H9 (cell line): Measurements from ENCODE around the gene ABCA7. TPM values are rescaled to one million over a fixed set of nuclear protein-coding genes. Genes with fewer than 3 reads are reported as not detected.

ENCODE experiments used
- DNase-seq: peaks from one replicate; pipeline ENCODE4 v3.0.0-alpha.2; 2017
- H2AFZ ChIP-seq: one replicate; pipeline ENCODE4 v1.6.1; 2013; ENCODE audit warnings: mild to moderate bottlenecking, low read length, control low read depth, moderate library complexity
- H2AK5ac ChIP-seq: 2 replicates; pipeline ENCODE4 v1.6.1; 2013; ENCODE audit warnings: low read length, control low read depth, mixed read lengths; ENCODE audit not compliant: insufficient read length
- H2BK120ac ChIP-seq: one replicate; pipeline ENCODE4 v1.6.1; 2013; ENCODE audit warnings: low read depth, mild to moderate bottlenecking, low read length, control low read depth, inconsistent platforms; ENCODE audit not compliant: poor library complexity, severe bottlenecking
- H2BK12ac ChIP-seq: 2 replicates; pipeline ENCODE4 v1.6.1; 2013; ENCODE audit warnings: low read length, control low read depth, mixed read lengths, low read depth; ENCODE audit not compliant: insufficient read length
- H2BK15ac ChIP-seq: 2 replicates; pipeline ENCODE4 v1.6.1; 2013; ENCODE audit warnings: low read depth, low read length, control low read depth
- H2BK20ac ChIP-seq: one replicate; pipeline ENCODE4 v1.6.1; 2013; ENCODE audit warnings: low read depth, mild to moderate bottlenecking, low read length, control low read depth, inconsistent platforms; ENCODE audit not compliant: poor library complexity, severe bottlenecking
- H2BK5ac ChIP-seq: 2 replicates; pipeline ENCODE4 v1.6.1; 2013; ENCODE audit warnings: low read length, control low read depth, mixed read lengths; ENCODE audit not compliant: insufficient read length
- H3K14ac ChIP-seq: 2 replicates; pipeline ENCODE4 v1.6.1; 2013; ENCODE audit warnings: low read length, control low read depth; ENCODE audit not compliant: insufficient read depth
- H3K18ac ChIP-seq: 2 replicates; pipeline ENCODE4 v1.6.1; 2013; ENCODE audit warnings: low read depth, mild to moderate bottlenecking, mixed read lengths, low read length, control low read depth; ENCODE audit not compliant: insufficient read length
- H3K23ac ChIP-seq: 2 replicates; pipeline ENCODE4 v1.6.1; 2013; ENCODE audit warnings: low read length, control low read depth, mixed read lengths, low read depth; ENCODE audit not compliant: insufficient read length
- H3K23me2 ChIP-seq: 2 replicates; pipeline ENCODE4 v1.6.1; 2013; ENCODE audit warnings: low read depth, mild to moderate bottlenecking, mixed read lengths, low read length, control low read depth; ENCODE audit not compliant: insufficient read length, poor library complexity, severe bottlenecking
- H3K27ac ChIP-seq: 2 replicates; pipeline ENCODE4 v1.5.1; 2013; ENCODE audit warnings: low read length, control low read depth, mixed read lengths, low read depth; ENCODE audit not compliant: insufficient read length
- H3K27me3 ChIP-seq: 2 replicates; pipeline ENCODE4 v1.6.1; 2013; ENCODE audit warnings: low read length, control low read depth, inconsistent platforms; ENCODE audit not compliant: insufficient read depth
- H3K4ac ChIP-seq: 2 replicates; pipeline ENCODE4 v1.6.1; 2013; ENCODE audit warnings: low read depth, mild to moderate bottlenecking, control low read depth, inconsistent platforms, low read length, moderate library complexity
- H3K4me1 ChIP-seq: 2 replicates; pipeline ENCODE4 v1.6.1; 2013; ENCODE audit warnings: low read length, control low read depth, inconsistent platforms; ENCODE audit not compliant: insufficient read depth
- H3K4me2 ChIP-seq: 2 replicates; pipeline ENCODE4 v1.6.1; 2013; ENCODE audit warnings: low read length, control low read depth, mixed read lengths; ENCODE audit not compliant: insufficient read length, insufficient read depth
- H3K56ac ChIP-seq: 2 replicates; pipeline ENCODE4 v1.6.1; 2013; ENCODE audit warnings: low read depth, mild to moderate bottlenecking, mixed read lengths, low read length, control low read depth; ENCODE audit not compliant: insufficient read length
- H3K79me1 ChIP-seq: 2 replicates; pipeline ENCODE4 v1.6.1; 2013; ENCODE audit warnings: low read depth, mild to moderate bottlenecking, moderate library complexity, low read length, control low read depth, inconsistent platforms; ENCODE audit not compliant: insufficient read depth, poor library complexity, severe bottlenecking
- H3K79me2 ChIP-seq: 2 replicates; pipeline ENCODE4 v1.6.1; 2013; ENCODE audit warnings: low read length, control low read depth, inconsistent platforms; ENCODE audit not compliant: insufficient read depth
- H3K9ac ChIP-seq: 2 replicates; pipeline ENCODE4 v1.6.1; 2013; ENCODE audit warnings: low read length, control low read depth, mixed read lengths; ENCODE audit not compliant: insufficient read length; ENCODE audit errors: extremely low read depth
- H3K9me3 ChIP-seq: one replicate; pipeline ENCODE4 v1.6.1; 2013; ENCODE audit warnings: low read depth, low read length, inconsistent platforms; ENCODE audit not compliant: control insufficient read depth
- H3T11ph ChIP-seq: one replicate; pipeline ENCODE4 v1.6.1; 2013; ENCODE audit warnings: mild to moderate bottlenecking, low read length, control low read depth, inconsistent platforms
- H4K20me1 ChIP-seq: one replicate; pipeline ENCODE4 v1.6.1; 2013; ENCODE audit not compliant: control insufficient read depth, insufficient read length, insufficient read depth
- H4K5ac ChIP-seq: 2 replicates; pipeline ENCODE4 v1.6.1; 2013; ENCODE audit warnings: low read depth, mild to moderate bottlenecking, mixed read lengths, low read length, control low read depth; ENCODE audit not compliant: insufficient read length
- H4K8ac ChIP-seq: replicated peaks from 2 replicates; pipeline ENCODE4 v1.6.1; 2013; ENCODE audit warnings: low read length, control low read depth, mixed read lengths, low read depth; ENCODE audit not compliant: insufficient read length
- H4K91ac ChIP-seq: 2 replicates; pipeline ENCODE4 v1.6.1; 2013; ENCODE audit warnings: low read depth, mild to moderate bottlenecking, moderate library complexity, mixed read lengths, low read length, control low read depth; ENCODE audit not compliant: insufficient read length
- H3K27ac Mint-ChIP-seq, 3 experiments: 2 replicates in 2 of 3; 3 replicates in 1 of 3; pipeline ENCODE4 v1.8.0; 2020 to 2021; ENCODE audit warnings: mixed read lengths in 3 of 3, mild to moderate bottlenecking in 1 of 3, moderate library complexity in 1 of 3
- H3K27me3 Mint-ChIP-seq: 2 replicates; pipeline ENCODE4 v1.8.0; 2021; ENCODE audit warnings: low read depth, mild to moderate bottlenecking, moderate library complexity, mixed read lengths
- H3K36me3 Mint-ChIP-seq, 3 experiments: 2 replicates in 2 of 3; 3 replicates in 1 of 3; pipeline ENCODE4 v1.8.0; 2020 to 2021; ENCODE audit warnings: low read depth in 3 of 3, mixed read lengths in 3 of 3; ENCODE audit not compliant: insufficient read depth in 1 of 3
- H3K4me1 Mint-ChIP-seq, 2 experiments: 2 replicates each; pipeline ENCODE4 v1.8.0; 2020; ENCODE audit warnings: mixed read lengths in 2 of 2
- H3K4me3 Mint-ChIP-seq, 2 experiments: 2 replicates in 1 of 2; 3 replicates in 1 of 2; pipeline ENCODE4 v1.8.0; 2020 to 2021; ENCODE audit warnings: mild to moderate bottlenecking in 2 of 2, mixed read lengths in 2 of 2, moderate library complexity in 1 of 2
- H3K9me3 Mint-ChIP-seq, 2 experiments: 2 replicates in 1 of 2; 3 replicates in 1 of 2; pipeline ENCODE4 v1.8.0; 2020; ENCODE audit warnings: mild to moderate bottlenecking in 2 of 2, mixed read lengths in 2 of 2, moderate library complexity in 1 of 2
- WGBS: extraction: QIAGEN DNeasy Blood & Tissue Kit; methylation state at CpG from one replicate; pipeline ENCODE4 v1.1.7; 2013; ENCODE audit warnings: missing lambda C conversion rate, low lambda C conversion rate, mixed read lengths; ENCODE audit not compliant: insufficient read length; ENCODE audit errors: extremely low coverage; 5-methylcytosine and 5-hydroxymethylcytosine counted together
- total RNA-seq: library from RNA; stranded (reverse); gene quantifications from 2 replicates; pipeline ENCODE4 v1.2.1, GENCODE V29; 2021
- TF ChIP-seq, protein P1 (sequence below): fragments of 200-600 bp; sonication (generic); conservative IDR thresholded peaks from 3 replicates; pipeline ENCODE4 v1.8.0; 2021; ENCODE audit warnings: antibody characterized with exemption, mild to moderate bottlenecking

ABCA7 gene
- total RNA-seq, 1 experiment from 2014 or later, result 34.6 TPM

- no peak overlapping the region for H3K4me2 ChIP-seq
- no peak overlapping the region for H3K9ac ChIP-seq
- no peak overlapping the region for H4K5ac ChIP-seq
- H2BK20ac ChIP-seq, result no peak overlapping the region
- Mint-ChIP-seq H3K27me3 (no peaks in the 10 kb centered on the region), H3K9me3 (no peaks in the 10 kb centered on the region), H3K4me1 (peaks cover 14 to 22% of the 10 kb centered on the region in 2 experiments), H3K36me3 (peaks cover 2 to 16% (median 12%) of the 10 kb centered on the region in 3 experiments; a peak in 5 of 7 replicates), H3K4me3 (no peak overlapping the region), H3K27ac (no peak overlapping the region)
- peaks cover 5% of the 10 kb centered on the region for H3K79me1 ChIP-seq
- no peaks in the 10 kb centered on the region for H3K9me3 ChIP-seq
- H3K27ac ChIP-seq, result no peak overlapping the region
- WGBS, result no CpG with 5 or more reads among the region's 10 CpGs
- H4K8ac ChIP-seq, result no peak overlapping the region
- no peaks in the 10 kb centered on the region for H3K27me3 ChIP-seq
- no peak for DNase-seq
- no peak overlapping the region; the same call in 1 of the 2 replicates for H3K14ac ChIP-seq
- H2AK5ac ChIP-seq, result no peak overlapping the region
- no peak overlapping the region for H4K91ac ChIP-seq
- H3K79me2 ChIP-seq, result peaks cover 21% of the 10 kb centered on the region; the same call in 1 of the 2 replicates
- no peak overlapping the region for H2BK5ac ChIP-seq
- TF ChIP-seq, protein P1, sequence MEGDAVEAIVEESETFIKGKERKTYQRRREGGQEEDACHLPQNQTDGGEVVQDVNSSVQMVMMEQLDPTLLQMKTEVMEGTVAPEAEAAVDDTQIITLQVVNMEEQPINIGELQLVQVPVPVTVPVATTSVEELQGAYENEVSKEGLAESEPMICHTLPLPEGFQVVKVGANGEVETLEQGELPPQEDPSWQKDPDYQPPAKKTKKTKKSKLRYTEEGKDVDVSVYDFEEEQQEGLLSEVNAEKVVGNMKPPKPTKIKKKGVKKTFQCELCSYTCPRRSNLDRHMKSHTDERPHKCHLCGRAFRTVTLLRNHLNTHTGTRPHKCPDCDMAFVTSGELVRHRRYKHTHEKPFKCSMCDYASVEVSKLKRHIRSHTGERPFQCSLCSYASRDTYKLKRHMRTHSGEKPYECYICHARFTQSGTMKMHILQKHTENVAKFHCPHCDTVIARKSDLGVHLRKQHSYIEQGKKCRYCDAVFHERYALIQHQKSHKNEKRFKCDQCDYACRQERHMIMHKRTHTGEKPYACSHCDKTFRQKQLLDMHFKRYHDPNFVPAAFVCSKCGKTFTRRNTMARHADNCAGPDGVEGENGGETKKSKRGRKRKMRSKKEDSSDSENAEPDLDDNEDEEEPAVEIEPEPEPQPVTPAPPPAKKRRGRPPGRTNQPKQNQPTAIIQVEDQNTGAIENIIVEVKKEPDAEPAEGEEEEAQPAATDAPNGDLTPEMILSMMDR, result no peak
- H3K23me2 ChIP-seq, result no peaks in the 10 kb centered on the region
- no peaks in the 10 kb centered on the region for H3K4me1 ChIP-seq
- H3T11ph ChIP-seq, result no peak overlapping the region
- no peak overlapping the region for H2BK15ac ChIP-seq
- no peak overlapping the region for H3K18ac ChIP-seq
- H3K23ac ChIP-seq, result no peak overlapping the region
- no peak overlapping the region for H2BK120ac ChIP-seq
- H2BK12ac ChIP-seq, result no peak overlapping the region
- H3K4ac ChIP-seq, result no peak overlapping the region
- no peaks in the 10 kb centered on the region for H4K20me1 ChIP-seq
- H3K56ac ChIP-seq, result no peak overlapping the region
- H2AFZ ChIP-seq, result no peak overlapping the region
Measured at GRCh38 chr19:1013218-1013617, 26.7 kb upstream of the ABCA7 start.
